Lung (tissue), 13 donors: ENCODE results near the gene PP2D1. TPM values are rescaled to one million over a fixed set of nuclear protein-coding genes. Genes with fewer than 3 reads are reported as not detected.

ENCODE experiments used
- ATAC-seq: fragments of 200-7000 bp; cut with Tn5 transposase; one replicate; pipeline ENCODE4 v1.9.1; 2020; ENCODE audit warnings: moderate number of reproducible peaks; ENCODE audit not compliant: insufficient read depth, low FRiP score
- DNase-seq, 3 donors: peaks; one replicate each; pipeline ENCODE4 v3.0.0-alpha.2; 2013 to 2017
- H3K27ac ChIP-seq, 2 donors: one replicate each; pipeline ENCODE4 v1.5.1; 2013; ENCODE audit warnings: mild to moderate bottlenecking in 2 of 2, moderate library complexity in 2 of 2, control low read depth in 1 of 2, inconsistent platforms in 1 of 2, low read depth in 1 of 2, low read length in 1 of 2
- H3K27me3 ChIP-seq, 3 donors: one replicate each; pipeline ENCODE4 v1.5.1; 2013; ENCODE audit warnings: low read length in 2 of 3; ENCODE audit not compliant: control insufficient read depth in 3 of 3, insufficient read depth in 3 of 3
- H3K36me3 ChIP-seq, 4 donors: one replicate each; pipeline ENCODE4 v1.5.1; 2013; ENCODE audit warnings: low read length in 4 of 4, mild to moderate bottlenecking in 1 of 4, moderate library complexity in 1 of 4; ENCODE audit not compliant: control insufficient read depth in 4 of 4, insufficient read depth in 4 of 4
- H3K4me1 ChIP-seq, 5 donors: one replicate each; pipeline ENCODE4 v1.5.1; 2013; ENCODE audit warnings: low read length in 5 of 5, mild to moderate bottlenecking in 2 of 5, moderate library complexity in 1 of 5; ENCODE audit not compliant: control insufficient read depth in 5 of 5, insufficient read depth in 5 of 5
- H3K4me3 ChIP-seq: one replicate; pipeline ENCODE4 v1.5.1; 2013; ENCODE audit warnings: mild to moderate bottlenecking, control low read depth, moderate library complexity
- H3K9ac ChIP-seq, 2 donors: one replicate each; pipeline ENCODE4 v1.5.1; 2013; ENCODE audit warnings: low read length in 2 of 2, control low read depth in 1 of 2; ENCODE audit not compliant: insufficient read depth in 1 of 2
- H3K9me3 ChIP-seq, 4 donors: one replicate each; pipeline ENCODE4 v1.5.1; 2013; ENCODE audit warnings: low read length in 3 of 4, mild to moderate bottlenecking in 1 of 4, moderate library complexity in 1 of 4; ENCODE audit not compliant: control insufficient read depth in 4 of 4, insufficient read depth in 3 of 4
- WGBS, 2 donors: extraction: QIAGEN DNeasy Blood & Tissue Kit; methylation state at CpG; one replicate each; pipeline ENCODE4 v1.1.7; 2013; 5-methylcytosine and 5-hydroxymethylcytosine counted together
- polyA plus RNA-seq, 2 donors: library from polyadenylated mRNA; stranded (reverse); fragments of 200-250 nt; gene quantifications; one replicate each; pipeline ENCODE4 v1.2.1, GENCODE V29; 2013
- small RNA-seq: library from RNA; depleted of rRNA; stranded (forward); fragments of <200 nt; gene quantifications from one replicate; pipeline ENCODE3, GENCODE V24; 2014; ENCODE audit warnings: low replicate concordance
- total RNA-seq, 2 donors: library from RNA; depleted of rRNA in 1 of 2; stranded (reverse); fragments of >200 nt in 1 of 2; gene quantifications; one replicate each; pipeline ENCODE4 v1.2.1, GENCODE V29; 2014 to 2021
- TF ChIP-seq, protein P1 (sequence below): IDR thresholded peaks from 2 replicates; pipeline ENCODE4 v1.5.1; 2012; ENCODE audit warnings: mild to moderate bottlenecking; ENCODE audit errors: control extremely low read depth, extremely low read depth
- donor health status: control.
- donor health status: control.
- donor health status: Bipolar disorder and iron deficiency.
- donor health status: healthy.
- donor health status: DM: yes; HTN: yes; CAD: no.

Gene PP2D1
- total and polyA plus RNA-seq, 4 donors, result not detected

DNA sequence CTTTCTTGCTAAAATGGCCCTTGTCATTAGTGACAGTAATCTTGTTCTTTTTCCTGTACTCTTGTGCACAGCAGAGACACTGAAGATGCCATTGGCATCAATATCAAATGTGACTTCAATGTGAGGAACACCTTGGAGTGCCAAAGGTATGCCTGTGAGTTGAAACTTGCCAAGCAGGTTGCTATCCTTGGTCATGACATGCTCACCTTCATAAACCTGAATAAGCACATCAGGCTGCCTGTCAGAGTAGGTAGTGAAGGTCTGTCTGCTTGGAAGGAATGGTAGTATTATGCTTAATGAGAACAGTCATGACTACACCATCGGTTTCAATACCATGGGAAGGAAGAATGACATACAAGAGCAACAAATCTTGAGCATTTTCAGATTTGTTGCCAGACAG is 71.4 kb downstream of the PP2D1 start:
- Histone ChIP-seq H3K9me3 (no peaks in the 10 kb centered on the region), H3K27ac (no peak overlapping the region), H3K9ac (no peak overlapping the region), H3K36me3 (no peaks in the 10 kb centered on the region), H3K4me3 (no peak overlapping the region), H3K27me3 (no peaks in the 10 kb centered on the region), H3K4me1 (no peaks in the 10 kb centered on the region)
- no peak for DNase-seq
- WGBS, 2 donors, result 87 to 94% methylated on average over 1 of the region's 1 CpG
- TF ChIP-seq, protein P1, sequence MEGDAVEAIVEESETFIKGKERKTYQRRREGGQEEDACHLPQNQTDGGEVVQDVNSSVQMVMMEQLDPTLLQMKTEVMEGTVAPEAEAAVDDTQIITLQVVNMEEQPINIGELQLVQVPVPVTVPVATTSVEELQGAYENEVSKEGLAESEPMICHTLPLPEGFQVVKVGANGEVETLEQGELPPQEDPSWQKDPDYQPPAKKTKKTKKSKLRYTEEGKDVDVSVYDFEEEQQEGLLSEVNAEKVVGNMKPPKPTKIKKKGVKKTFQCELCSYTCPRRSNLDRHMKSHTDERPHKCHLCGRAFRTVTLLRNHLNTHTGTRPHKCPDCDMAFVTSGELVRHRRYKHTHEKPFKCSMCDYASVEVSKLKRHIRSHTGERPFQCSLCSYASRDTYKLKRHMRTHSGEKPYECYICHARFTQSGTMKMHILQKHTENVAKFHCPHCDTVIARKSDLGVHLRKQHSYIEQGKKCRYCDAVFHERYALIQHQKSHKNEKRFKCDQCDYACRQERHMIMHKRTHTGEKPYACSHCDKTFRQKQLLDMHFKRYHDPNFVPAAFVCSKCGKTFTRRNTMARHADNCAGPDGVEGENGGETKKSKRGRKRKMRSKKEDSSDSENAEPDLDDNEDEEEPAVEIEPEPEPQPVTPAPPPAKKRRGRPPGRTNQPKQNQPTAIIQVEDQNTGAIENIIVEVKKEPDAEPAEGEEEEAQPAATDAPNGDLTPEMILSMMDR, result no peak
- ATAC-seq, result no peak

DNA sequence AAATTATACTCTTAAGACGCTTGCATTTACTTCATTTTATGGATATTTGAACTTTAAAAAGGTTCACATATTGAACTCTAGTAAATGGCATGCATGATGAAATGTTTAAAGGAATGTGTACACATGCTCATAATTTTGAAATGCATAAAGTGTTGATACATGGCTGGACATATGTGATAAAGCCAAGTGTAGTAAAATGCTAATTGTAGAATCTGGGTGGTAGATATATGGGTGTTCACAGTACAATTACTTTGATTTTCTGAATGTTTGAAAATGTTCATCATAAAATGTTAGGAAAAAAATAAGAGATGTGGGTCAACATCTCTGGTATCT is 73.8 kb downstream of the PP2D1 start:
- H3K4me1 ChIP-seq, result no peaks in the 10 kb centered on the region
- DNase-seq (no peak), ATAC-seq (no peak)
- H3K4me3 ChIP-seq, result no peak overlapping the region
- WGBS, 2 donors, result 85 to 90% methylated on average over 1 of the region's 1 CpG
- no peaks in the 10 kb centered on the region for H3K36me3 ChIP-seq
- no peaks in the 10 kb centered on the region for H3K27me3 ChIP-seq
- no peak overlapping the region for H3K9ac ChIP-seq
- no peaks in the 10 kb centered on the region for H3K9me3 ChIP-seq
- TF ChIP-seq, protein P1, result no peak
- H3K27ac ChIP-seq, result no peak overlapping the region

GRCh38 chr3:19937459-19938294 is 74.4 kb downstream of the PP2D1 start:
- no peak overlapping the region for H3K27ac ChIP-seq
- H3K4me3 ChIP-seq, result no peak overlapping the region
- DNase-seq (no peak), ATAC-seq (no peak)
- no peaks in the 10 kb centered on the region for H3K36me3 ChIP-seq
- H3K27me3 ChIP-seq, result no peaks in the 10 kb centered on the region
- whole genome bisulfite sequencing, 2 donors, result 71 to 81% methylated on average over 7 of the region's 7 CpGs
- TF ChIP-seq, protein P1, result no peak
- no peaks in the 10 kb centered on the region for H3K9me3 ChIP-seq
- H3K9ac ChIP-seq, result no peak overlapping the region
- no peaks in the 10 kb centered on the region for H3K4me1 ChIP-seq

Small RNAs within 50 kb of the gene (small RNA-seq; reads per million reads assigned to genes)
- gene RNU4-85P (not detected), gene RPL39P18 (not detected)

Other genes with a start within 250 kb of the PP2D1 start
- gene EFHB, start 78.0 kb downstream of the PP2D1 start, total RNA-seq, result 10 to 100 TPM in 1 of 2 donors, 1 to 10 TPM in 1; 6.0 to 12.5 TPM
- gene EFHB, start 78.0 kb downstream of the PP2D1 start, polyA plus RNA-seq, result 1 to 10 TPM; 1.4 to 2.2 TPM
- 10 to 100 TPM; 52.0 to 91.1 TPM for gene RAB5A, start 65.2 kb downstream of the PP2D1 start, total RNA-seq
- 10 to 100 TPM; 36.8 to 44.5 TPM for gene RAB5A, start 65.2 kb downstream of the PP2D1 start, polyA plus RNA-seq
- 10 to 100 TPM; 22.5 to 42.6 TPM for gene KAT2B, start 28.2 kb upstream of the PP2D1 start, total RNA-seq
- 10 to 100 TPM in 1 of 2 donors, 1 to 10 TPM in 1; 9.3 to 12.0 TPM for gene KAT2B, start 28.2 kb upstream of the PP2D1 start, polyA plus RNA-seq
- 1 to 10 TPM in 1 of 2 donors, under 1 TPM in 1; 0.98 to 1.0 TPM for gene SGO1, start 173.9 kb upstream of the PP2D1 start, total RNA-seq
- under 1 TPM; 0.44 to 0.67 TPM for gene SGO1, start 173.9 kb upstream of the PP2D1 start, polyA plus RNA-seq